WTC11 (cell line): ENCODE measurements around the gene MXD3. TPM values are rescaled to one million over a fixed set of nuclear protein-coding genes. Genes with fewer than 3 reads are reported as not detected.

Experiments used
- ATAC-seq: fragments of 200-7000 bp; cut with Tn5 transposase; 2 replicates; pipeline ENCODE4 v1.10.0; 2021; ENCODE audit warnings: mild to moderate bottlenecking, moderate library complexity
- CTCF ChIA-PET: fragments of 300-600 bp; sonication (Branson Sonifier 250); formaldehyde crosslinking; loops from one replicate; lab custom pipeline; 2021; ENCODE audit warnings: antibody characterized with exemption; lab: Charles Lee
- POLR2A ChIA-PET: fragments of 350-600 bp; sonication (Branson Sonifier 250); formaldehyde crosslinking; loops from one replicate; lab custom pipeline; 2021; ENCODE audit warnings: antibody characterized with exemption; lab: Charles Lee
- DNase-seq: peaks from one replicate; pipeline ENCODE4 v3.0.0; 2021; ENCODE audit warnings: low spot score
- H3K27ac Mint-ChIP-seq: 2 replicates; pipeline ENCODE4 v1.8.0; 2021; ENCODE audit warnings: mixed read lengths
- H3K27me3 Mint-ChIP-seq: 2 replicates; pipeline ENCODE4 v1.8.0; 2021; ENCODE audit warnings: low read depth, mild to moderate bottlenecking, moderate library complexity, mixed read lengths
- H3K36me3 Mint-ChIP-seq: 2 replicates; pipeline ENCODE4 v1.8.0; 2021; ENCODE audit warnings: mixed read lengths
- H3K4me1 Mint-ChIP-seq: 2 replicates; pipeline ENCODE4 v1.8.0; 2022; ENCODE audit warnings: mixed read lengths
- H3K4me3 Mint-ChIP-seq: 2 replicates; pipeline ENCODE4 v1.8.0; 2021; ENCODE audit warnings: mild to moderate bottlenecking, moderate library complexity, mixed read lengths
- H3K9me3 Mint-ChIP-seq: 2 replicates; pipeline ENCODE4 v1.8.0; 2021; ENCODE audit warnings: mixed read lengths
- CREB1 ChIP-seq: sonication (generic); formaldehyde crosslinking; IDR thresholded peaks from 2 replicates; pipeline ENCODE4 v1.8.0; 2023; ENCODE audit warnings: mild to moderate bottlenecking, missing genetic modification reagents
- EMX1 ChIP-seq: fragments of 250-450 bp; sonication (Bioruptor Pico); IDR thresholded peaks from 2 replicates; pipeline ENCODE4 v1.8.0; 2021; ENCODE audit warnings: mild to moderate bottlenecking
- FOXK1 ChIP-seq: sonication (generic); formaldehyde crosslinking; IDR thresholded peaks from 2 replicates; pipeline ENCODE4 v1.8.0; 2022; ENCODE audit warnings: mild to moderate bottlenecking, moderate library complexity, missing genetic modification reagents
- JAZF1 ChIP-seq: fragments of 250-450 bp; sonication (Bioruptor Pico); IDR thresholded peaks from 2 replicates; pipeline ENCODE4 v1.9.0; 2021; ENCODE audit warnings: moderate library complexity, mild to moderate bottlenecking, inconsistent platforms
- JUN ChIP-seq: sonication (generic); formaldehyde crosslinking; IDR thresholded peaks from 2 replicates; pipeline ENCODE4 v1.8.0; 2023; ENCODE audit warnings: mild to moderate bottlenecking, missing genetic modification reagents
- NFYB ChIP-seq: sonication (generic); formaldehyde crosslinking; conservative IDR thresholded peaks from 2 replicates; pipeline ENCODE4 v1.8.0; 2022; ENCODE audit warnings: low read depth, missing genetic modification reagents
- PRRX2 ChIP-seq: fragments of 250-450 bp; sonication (Bioruptor Pico); IDR thresholded peaks from 2 replicates; pipeline ENCODE4 v1.8.0; 2021; ENCODE audit warnings: mild to moderate bottlenecking
- TEAD1 ChIP-seq: sonication (generic); formaldehyde crosslinking; IDR thresholded peaks from 2 replicates; pipeline ENCODE4 v1.8.0; 2022; ENCODE audit warnings: mild to moderate bottlenecking, missing genetic modification reagents
- ZBTB21 ChIP-seq: sonication (generic); formaldehyde crosslinking; IDR thresholded peaks from 2 replicates; pipeline ENCODE4 v1.8.1; 2023; ENCODE audit warnings: mild to moderate bottlenecking, missing genetic modification reagents, borderline replicate concordance
- ZNF423 ChIP-seq: fragments of 250-450 bp; sonication (Bioruptor Pico); IDR thresholded peaks from 2 replicates; pipeline ENCODE4 v2.1.2; 2022; ENCODE audit warnings: mild to moderate bottlenecking, moderate library complexity
- total RNA-seq: library from RNA; stranded (reverse); gene quantifications from 3 replicates; pipeline ENCODE4 v1.2.3, GENCODE V29; 2021
- TF ChIP-seq, protein P1 (sequence below): sonication (generic); formaldehyde crosslinking; IDR thresholded peaks from 2 replicates; pipeline ENCODE4 v1.8.1; 2022; ENCODE audit warnings: low read depth, missing genetic modification reagents, borderline replicate concordance
- TF ChIP-seq, protein P2 (sequence below): sonication (generic); formaldehyde crosslinking; IDR thresholded peaks from 2 replicates; pipeline ENCODE4 v1.8.0; 2023; ENCODE audit warnings: missing genetic modification reagents, mild to moderate bottlenecking, borderline replicate concordance
- TF ChIP-seq, protein P3 (sequence below): sonication (generic); formaldehyde crosslinking; IDR thresholded peaks from 2 replicates; pipeline ENCODE4 v1.8.1; 2023; ENCODE audit warnings: mild to moderate bottlenecking, missing genetic modification reagents, moderate library complexity
- TF ChIP-seq, protein P4 (sequence below): sonication (generic); formaldehyde crosslinking; IDR thresholded peaks from 2 replicates; pipeline ENCODE4 v1.8.0; 2022; ENCODE audit warnings: missing genetic modification reagents
- TF ChIP-seq, protein P5 (sequence below): sonication (generic); formaldehyde crosslinking; IDR thresholded peaks from 2 replicates; pipeline ENCODE4 v1.8.1; 2023; ENCODE audit warnings: mild to moderate bottlenecking, missing genetic modification reagents, borderline replicate concordance

Gene MXD3
- total RNA-seq, 1 experiment from 2014 or later, result 25.7 TPM

DNA sequence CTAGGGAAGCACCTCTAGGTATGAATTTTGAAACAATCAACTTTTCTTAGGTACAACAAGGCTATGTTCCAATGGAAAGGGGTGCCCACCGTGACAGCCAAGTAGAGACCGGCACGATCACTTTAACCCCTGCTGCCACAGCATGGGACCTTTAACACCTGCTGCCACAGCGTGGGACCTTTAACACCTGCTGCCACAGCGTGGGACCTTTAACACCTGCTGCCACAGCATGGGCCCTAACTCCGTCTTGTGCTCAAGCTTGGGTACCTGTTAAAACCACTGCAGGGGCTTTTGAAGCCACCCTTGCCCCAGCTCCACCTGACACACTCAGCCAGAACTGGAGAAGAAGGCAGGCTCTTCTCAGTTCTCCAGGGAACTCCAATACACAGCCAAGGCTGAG, 18.2 kb upstream of the MXD3 start:
- POLR2A ChIA-PET, result no interaction called here
- no peaks in the 10 kb centered on the region for H3K9me3 Mint-ChIP-seq

DNA sequence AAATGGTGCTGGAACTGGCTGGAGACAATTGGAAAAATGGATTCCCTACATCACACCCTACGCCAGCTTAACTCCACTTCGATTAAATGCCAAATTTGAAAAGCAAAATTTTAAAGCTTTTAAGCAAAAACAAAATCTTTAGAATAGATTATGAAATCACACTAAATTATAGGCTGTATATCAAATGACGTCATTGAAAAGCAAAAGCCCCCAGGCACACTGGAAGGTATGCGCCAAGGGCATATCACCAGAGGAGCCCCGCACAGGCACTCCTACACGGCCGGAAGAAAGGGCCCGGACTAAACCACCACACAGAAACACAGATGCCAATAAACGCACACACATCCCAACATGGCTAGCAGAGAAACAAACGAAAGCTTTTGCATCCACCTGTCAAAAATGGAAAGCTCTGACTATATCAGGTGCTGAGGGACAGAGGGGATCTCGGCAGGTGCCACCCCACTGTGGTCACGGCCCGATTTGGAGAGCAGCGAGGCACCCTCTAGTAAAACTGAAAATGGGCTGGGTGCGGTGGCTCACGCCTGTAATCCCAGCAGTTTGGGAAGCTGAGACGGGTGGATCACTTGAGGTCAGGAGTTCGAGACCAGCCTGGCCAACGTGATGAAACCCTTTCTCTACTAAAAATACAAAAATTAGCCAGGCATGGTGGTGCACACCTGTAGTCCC, 17.0 kb upstream of the MXD3 start:
- DNase-seq (no peak), ATAC-seq (no peak)
- H3K27ac Mint-ChIP-seq, result no peak overlapping the region
- H3K36me3 Mint-ChIP-seq, result peaks cover 28% of the 10 kb centered on the region
- ChIA-PET POLR2A (interaction anchor here (0.6 kb wide), 1 partner anchor 37 kb away, joined by 3 read pairs; no protein-coding TSS in a partner anchor), CTCF (interaction anchor here (0.6 to 2.1 kb wide), 7 partner anchors 8 to 67 kb away, joined by 4 to 8 read pairs (median 6); no protein-coding TSS in a partner anchor)
- H3K9me3 Mint-ChIP-seq, result no peaks in the 10 kb centered on the region
- H3K27me3 Mint-ChIP-seq, result no peaks in the 10 kb centered on the region; the same call in 1 of the 2 replicates
- peaks cover 26% of the 10 kb centered on the region for H3K4me1 Mint-ChIP-seq
- no peak overlapping the region for H3K4me3 Mint-ChIP-seq
- TF ChIP-seq FOXK1 (CRISPR knock-in tag) (no peak), EMX1 (CRISPR knock-in tag) (no peak), CREB1 (CRISPR knock-in tag) (no peak), JAZF1 (CRISPR knock-in tag) (no peak), TEAD1 (CRISPR knock-in tag) (no peak), ZBTB21 (no peak), NFYB (no peak)
- TF ChIP-seq, protein P1, sequence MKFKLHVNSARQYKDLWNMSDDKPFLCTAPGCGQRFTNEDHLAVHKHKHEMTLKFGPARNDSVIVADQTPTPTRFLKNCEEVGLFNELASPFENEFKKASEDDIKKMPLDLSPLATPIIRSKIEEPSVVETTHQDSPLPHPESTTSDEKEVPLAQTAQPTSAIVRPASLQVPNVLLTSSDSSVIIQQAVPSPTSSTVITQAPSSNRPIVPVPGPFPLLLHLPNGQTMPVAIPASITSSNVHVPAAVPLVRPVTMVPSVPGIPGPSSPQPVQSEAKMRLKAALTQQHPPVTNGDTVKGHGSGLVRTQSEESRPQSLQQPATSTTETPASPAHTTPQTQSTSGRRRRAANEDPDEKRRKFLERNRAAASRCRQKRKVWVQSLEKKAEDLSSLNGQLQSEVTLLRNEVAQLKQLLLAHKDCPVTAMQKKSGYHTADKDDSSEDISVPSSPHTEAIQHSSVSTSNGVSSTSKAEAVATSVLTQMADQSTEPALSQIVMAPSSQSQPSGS, result no peak
- TF ChIP-seq, protein P2, sequence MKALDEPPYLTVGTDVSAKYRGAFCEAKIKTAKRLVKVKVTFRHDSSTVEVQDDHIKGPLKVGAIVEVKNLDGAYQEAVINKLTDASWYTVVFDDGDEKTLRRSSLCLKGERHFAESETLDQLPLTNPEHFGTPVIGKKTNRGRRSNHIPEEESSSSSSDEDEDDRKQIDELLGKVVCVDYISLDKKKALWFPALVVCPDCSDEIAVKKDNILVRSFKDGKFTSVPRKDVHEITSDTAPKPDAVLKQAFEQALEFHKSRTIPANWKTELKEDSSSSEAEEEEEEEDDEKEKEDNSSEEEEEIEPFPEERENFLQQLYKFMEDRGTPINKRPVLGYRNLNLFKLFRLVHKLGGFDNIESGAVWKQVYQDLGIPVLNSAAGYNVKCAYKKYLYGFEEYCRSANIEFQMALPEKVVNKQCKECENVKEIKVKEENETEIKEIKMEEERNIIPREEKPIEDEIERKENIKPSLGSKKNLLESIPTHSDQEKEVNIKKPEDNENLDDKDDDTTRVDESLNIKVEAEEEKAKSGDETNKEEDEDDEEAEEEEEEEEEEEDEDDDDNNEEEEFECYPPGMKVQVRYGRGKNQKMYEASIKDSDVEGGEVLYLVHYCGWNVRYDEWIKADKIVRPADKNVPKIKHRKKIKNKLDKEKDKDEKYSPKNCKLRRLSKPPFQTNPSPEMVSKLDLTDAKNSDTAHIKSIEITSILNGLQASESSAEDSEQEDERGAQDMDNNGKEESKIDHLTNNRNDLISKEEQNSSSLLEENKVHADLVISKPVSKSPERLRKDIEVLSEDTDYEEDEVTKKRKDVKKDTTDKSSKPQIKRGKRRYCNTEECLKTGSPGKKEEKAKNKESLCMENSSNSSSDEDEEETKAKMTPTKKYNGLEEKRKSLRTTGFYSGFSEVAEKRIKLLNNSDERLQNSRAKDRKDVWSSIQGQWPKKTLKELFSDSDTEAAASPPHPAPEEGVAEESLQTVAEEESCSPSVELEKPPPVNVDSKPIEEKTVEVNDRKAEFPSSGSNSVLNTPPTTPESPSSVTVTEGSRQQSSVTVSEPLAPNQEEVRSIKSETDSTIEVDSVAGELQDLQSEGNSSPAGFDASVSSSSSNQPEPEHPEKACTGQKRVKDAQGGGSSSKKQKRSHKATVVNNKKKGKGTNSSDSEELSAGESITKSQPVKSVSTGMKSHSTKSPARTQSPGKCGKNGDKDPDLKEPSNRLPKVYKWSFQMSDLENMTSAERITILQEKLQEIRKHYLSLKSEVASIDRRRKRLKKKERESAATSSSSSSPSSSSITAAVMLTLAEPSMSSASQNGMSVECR (CRISPR knock-in tag), result no peak
- TF ChIP-seq, protein P3, sequence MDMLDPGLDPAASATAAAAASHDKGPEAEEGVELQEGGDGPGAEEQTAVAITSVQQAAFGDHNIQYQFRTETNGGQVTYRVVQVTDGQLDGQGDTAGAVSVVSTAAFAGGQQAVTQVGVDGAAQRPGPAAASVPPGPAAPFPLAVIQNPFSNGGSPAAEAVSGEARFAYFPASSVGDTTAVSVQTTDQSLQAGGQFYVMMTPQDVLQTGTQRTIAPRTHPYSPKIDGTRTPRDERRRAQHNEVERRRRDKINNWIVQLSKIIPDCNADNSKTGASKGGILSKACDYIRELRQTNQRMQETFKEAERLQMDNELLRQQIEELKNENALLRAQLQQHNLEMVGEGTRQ (CRISPR knock-in tag), result no peak

More for the DNA sequence above, 18.2 kb upstream of the MXD3 start:
- ATAC-seq (no peak), DNase-seq (no peak)
- Mint-ChIP-seq H3K4me1 (peaks cover 24% of the 10 kb centered on the region), H3K27ac (peak overlapping the region; percentile 44), H3K4me3 (no peak overlapping the region), H3K27me3 (no peaks in the 10 kb centered on the region; the same call in 1 of the 2 replicates), H3K36me3 (peaks cover 35% of the 10 kb centered on the region)
- CTCF ChIA-PET, result interaction anchor here (1.0 to 2.0 kb wide), 2 partner anchors 12 to 20 kb away, joined by 4 to 6 read pairs; no protein-coding TSS in a partner anchor
- TF ChIP-seq ZNF423 (CRISPR knock-in tag) (peak; percentile 24; the same call in 1 of the 2 replicates), JUN (CRISPR knock-in tag) (no peak), PRRX2 (no peak)
- TF ChIP-seq, protein P4, sequence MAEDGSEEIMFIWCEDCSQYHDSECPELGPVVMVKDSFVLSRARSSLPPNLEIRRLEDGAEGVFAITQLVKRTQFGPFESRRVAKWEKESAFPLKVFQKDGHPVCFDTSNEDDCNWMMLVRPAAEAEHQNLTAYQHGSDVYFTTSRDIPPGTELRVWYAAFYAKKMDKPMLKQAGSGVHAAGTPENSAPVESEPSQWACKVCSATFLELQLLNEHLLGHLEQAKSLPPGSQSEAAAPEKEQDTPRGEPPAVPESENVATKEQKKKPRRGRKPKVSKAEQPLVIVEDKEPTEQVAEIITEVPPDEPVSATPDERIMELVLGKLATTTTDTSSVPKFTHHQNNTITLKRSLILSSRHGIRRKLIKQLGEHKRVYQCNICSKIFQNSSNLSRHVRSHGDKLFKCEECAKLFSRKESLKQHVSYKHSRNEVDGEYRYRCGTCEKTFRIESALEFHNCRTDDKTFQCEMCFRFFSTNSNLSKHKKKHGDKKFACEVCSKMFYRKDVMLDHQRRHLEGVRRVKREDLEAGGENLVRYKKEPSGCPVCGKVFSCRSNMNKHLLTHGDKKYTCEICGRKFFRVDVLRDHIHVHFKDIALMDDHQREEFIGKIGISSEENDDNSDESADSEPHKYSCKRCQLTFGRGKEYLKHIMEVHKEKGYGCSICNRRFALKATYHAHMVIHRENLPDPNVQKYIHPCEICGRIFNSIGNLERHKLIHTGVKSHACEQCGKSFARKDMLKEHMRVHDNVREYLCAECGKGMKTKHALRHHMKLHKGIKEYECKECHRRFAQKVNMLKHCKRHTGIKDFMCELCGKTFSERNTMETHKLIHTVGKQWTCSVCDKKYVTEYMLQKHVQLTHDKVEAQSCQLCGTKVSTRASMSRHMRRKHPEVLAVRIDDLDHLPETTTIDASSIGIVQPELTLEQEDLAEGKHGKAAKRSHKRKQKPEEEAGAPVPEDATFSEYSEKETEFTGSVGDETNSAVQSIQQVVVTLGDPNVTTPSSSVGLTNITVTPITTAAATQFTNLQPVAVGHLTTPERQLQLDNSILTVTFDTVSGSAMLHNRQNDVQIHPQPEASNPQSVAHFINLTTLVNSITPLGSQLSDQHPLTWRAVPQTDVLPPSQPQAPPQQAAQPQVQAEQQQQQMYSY (CRISPR knock-in tag), result no peak
- TF ChIP-seq, protein P5, sequence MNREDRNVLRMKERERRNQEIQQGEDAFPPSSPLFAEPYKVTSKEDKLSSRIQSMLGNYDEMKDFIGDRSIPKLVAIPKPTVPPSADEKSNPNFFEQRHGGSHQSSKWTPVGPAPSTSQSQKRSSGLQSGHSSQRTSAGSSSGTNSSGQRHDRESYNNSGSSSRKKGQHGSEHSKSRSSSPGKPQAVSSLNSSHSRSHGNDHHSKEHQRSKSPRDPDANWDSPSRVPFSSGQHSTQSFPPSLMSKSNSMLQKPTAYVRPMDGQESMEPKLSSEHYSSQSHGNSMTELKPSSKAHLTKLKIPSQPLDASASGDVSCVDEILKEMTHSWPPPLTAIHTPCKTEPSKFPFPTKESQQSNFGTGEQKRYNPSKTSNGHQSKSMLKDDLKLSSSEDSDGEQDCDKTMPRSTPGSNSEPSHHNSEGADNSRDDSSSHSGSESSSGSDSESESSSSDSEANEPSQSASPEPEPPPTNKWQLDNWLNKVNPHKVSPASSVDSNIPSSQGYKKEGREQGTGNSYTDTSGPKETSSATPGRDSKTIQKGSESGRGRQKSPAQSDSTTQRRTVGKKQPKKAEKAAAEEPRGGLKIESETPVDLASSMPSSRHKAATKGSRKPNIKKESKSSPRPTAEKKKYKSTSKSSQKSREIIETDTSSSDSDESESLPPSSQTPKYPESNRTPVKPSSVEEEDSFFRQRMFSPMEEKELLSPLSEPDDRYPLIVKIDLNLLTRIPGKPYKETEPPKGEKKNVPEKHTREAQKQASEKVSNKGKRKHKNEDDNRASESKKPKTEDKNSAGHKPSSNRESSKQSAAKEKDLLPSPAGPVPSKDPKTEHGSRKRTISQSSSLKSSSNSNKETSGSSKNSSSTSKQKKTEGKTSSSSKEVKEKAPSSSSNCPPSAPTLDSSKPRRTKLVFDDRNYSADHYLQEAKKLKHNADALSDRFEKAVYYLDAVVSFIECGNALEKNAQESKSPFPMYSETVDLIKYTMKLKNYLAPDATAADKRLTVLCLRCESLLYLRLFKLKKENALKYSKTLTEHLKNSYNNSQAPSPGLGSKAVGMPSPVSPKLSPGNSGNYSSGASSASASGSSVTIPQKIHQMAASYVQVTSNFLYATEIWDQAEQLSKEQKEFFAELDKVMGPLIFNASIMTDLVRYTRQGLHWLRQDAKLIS (CRISPR knock-in tag), result no peak
